CD4-positive, alpha-beta T cell treated with Interleukin-4 for 4 hours (primary cell): ENCODE results near the gene PPP1R3C.

Source experiments
- DNase-seq: peaks from one replicate; pipeline ENCODE4 v3.0.0-alpha.2; 2020

Gene PPP1R3C

GRCh38 chr10:91632671-91633550, at the start of gene PPP1R3C:
Gene PPP1R3C (minus strand): TSS chr10:91633071. CDS start chr10:91632969, 102 bp downstream.
- DNase-seq = peak; percentile 7

GRCh38 chr10:91681361-91682276, 48.7 kb upstream of the PPP1R3C start:
- DNase-seq = no peak

- no peak for DNase-seq
Observed at GRCh38 chr10:91680487-91680886, 47.6 kb upstream of the PPP1R3C start.

- DNase-seq = no peak
Observed at GRCh38 chr10:91679296-91679695, 46.4 kb upstream of the PPP1R3C start.

GRCh38 chr10:91677911-91678310, 45.0 kb upstream of the PPP1R3C start:
- no peak for DNase-seq

- no peak for DNase-seq
Observed at GRCh38 chr10:91672021-91672608, 39.2 kb upstream of the PPP1R3C start.

GRCh38 chr10:91668913-91669312, 36.0 kb upstream of the PPP1R3C start:
- DNase-seq = no peak

GRCh38 chr10:91665842-91666241, 33.0 kb upstream of the PPP1R3C start:
- DNase-seq = no peak

GRCh38 chr10:91664426-91664825, 31.6 kb upstream of the PPP1R3C start:
- DNase-seq = no peak

GRCh38 chr10:91662993-91663392, 30.1 kb upstream of the PPP1R3C start:
- no peak for DNase-seq

GRCh38 chr10:91653219-91653870, 20.5 kb upstream of the PPP1R3C start:
- DNase-seq = no peak

GRCh38 chr10:91652364-91652763, 19.5 kb upstream of the PPP1R3C start:
- DNase-seq = no peak

- no peak for DNase-seq
Observed at GRCh38 chr10:91643700-91644099, 10.8 kb upstream of the PPP1R3C start.

GRCh38 chr10:91642831-91643692, 10.2 kb upstream of the PPP1R3C start:
- no peak for DNase-seq

- DNase-seq = no peak
Observed at GRCh38 chr10:91636892-91637291, 4.0 kb upstream of the PPP1R3C start.

GRCh38 chr10:91635401-91636400, 2.8 kb upstream of the PPP1R3C start:
- DNase-seq = peak; percentile 44

GRCh38 chr10:91634898-91635297, 2.0 kb upstream of the PPP1R3C start:
- DNase-seq = no peak

GRCh38 chr10:91634246-91634645, 1.4 kb upstream of the PPP1R3C start:
- no peak for DNase-seq

GRCh38 chr10:91630625-91631024, 2.2 kb downstream of the PPP1R3C start:
- DNase-seq = no peak
